GM21786 (cell line): ENCODE data around the gene MRPL48.
"Not testable (repeated sequence)": the region's sequence is repeated elsewhere in the genome, so short reads cannot be mapped to it uniquely, and the experiment has no call there.

Source experiments
- ATAC-seq: cut with Tn5 transposase; IDR thresholded peaks from one replicate; pipeline ENCODE4 v1.9.1; 2021; ENCODE audit not compliant: unreplicated experiment

The MRPL48 gene

GRCh38 chr11:73779084-73779902 is 8.4 kb upstream of the MRPL48 start:
- ATAC-seq, result peak; percentile 98

GRCh38 chr11:73781303-73781702 is 6.4 kb upstream of the MRPL48 start:
- no peak for ATAC-seq

GRCh38 chr11:73783483-73784020 is 4.1 kb upstream of the MRPL48 start:
- no peak for ATAC-seq

DNA sequence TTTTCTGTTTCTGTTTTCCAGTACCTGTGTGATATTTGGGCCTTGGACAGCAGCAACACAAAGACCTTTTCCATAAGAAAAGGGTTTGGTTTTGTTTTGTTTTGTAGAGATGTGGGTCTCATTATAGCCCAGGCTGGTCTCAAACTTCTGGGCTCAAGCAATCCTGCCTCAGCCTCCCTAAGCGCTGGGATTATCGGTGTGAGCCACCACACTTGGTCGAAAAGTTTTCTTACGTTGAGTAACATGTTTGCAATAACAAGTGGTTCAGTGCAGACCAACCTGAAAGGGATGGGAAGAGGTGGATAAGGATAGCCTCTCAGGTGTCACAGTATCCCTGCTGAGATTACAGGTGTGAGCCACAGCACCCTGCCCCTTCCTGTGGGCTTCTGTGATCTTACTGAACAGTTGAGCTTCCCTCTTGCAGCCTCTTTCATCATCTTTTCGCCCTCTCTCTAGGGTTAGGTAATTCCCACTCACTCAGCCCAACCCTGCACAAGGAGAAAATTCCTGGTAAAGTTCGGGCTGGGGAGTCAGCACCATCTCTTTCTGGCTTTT is 3.5 kb upstream of the MRPL48 start:
- no peak for ATAC-seq

GRCh38 chr11:73784734-73785133 is 2.9 kb upstream of the MRPL48 start:
- ATAC-seq, result no peak

DNA sequence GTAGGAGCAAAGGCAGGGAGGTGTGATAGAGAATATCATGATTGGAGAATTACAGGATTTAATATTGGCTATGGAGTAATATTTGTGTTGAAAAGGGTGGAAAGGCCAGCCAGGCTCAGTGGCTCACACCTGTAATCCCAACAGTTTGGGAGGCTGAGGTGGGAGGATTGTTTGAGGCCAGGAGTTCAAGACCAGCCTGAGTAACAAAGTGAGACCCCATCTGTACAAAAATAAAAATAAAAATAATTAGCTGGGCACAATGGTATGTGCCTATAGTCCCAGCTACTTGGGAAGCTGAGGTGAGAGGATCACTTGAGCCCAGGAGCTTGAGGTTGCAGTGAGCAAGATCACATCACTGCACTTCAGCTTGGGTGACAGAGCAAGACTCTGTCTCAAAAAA is 2.2 kb upstream of the MRPL48 start:
- not testable (repeated sequence) for ATAC-seq

GRCh38 chr11:73787051-73787642 is 527 bp upstream of the MRPL48 start:
- ATAC-seq, result no peak

DNA sequence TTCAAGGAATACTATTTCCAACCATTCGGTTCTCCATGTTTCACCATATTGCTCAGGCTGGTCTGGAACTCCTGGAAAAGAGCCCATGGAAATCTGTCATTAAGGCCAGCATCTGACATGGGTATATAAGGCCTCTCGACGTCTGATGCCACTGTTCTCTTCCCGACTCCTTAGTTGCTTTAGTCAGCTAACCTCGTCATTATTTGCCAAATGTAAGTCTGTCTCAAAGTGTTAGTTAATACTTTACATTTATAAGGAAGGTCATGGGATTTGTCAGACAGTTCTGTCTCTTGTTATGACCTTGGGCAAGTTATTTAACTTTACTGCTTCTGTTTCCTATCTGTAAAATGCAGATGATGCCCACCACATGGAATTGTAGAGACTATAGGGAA is 1.6 kb downstream of the MRPL48 start:
- ATAC-seq, result no peak

DNA sequence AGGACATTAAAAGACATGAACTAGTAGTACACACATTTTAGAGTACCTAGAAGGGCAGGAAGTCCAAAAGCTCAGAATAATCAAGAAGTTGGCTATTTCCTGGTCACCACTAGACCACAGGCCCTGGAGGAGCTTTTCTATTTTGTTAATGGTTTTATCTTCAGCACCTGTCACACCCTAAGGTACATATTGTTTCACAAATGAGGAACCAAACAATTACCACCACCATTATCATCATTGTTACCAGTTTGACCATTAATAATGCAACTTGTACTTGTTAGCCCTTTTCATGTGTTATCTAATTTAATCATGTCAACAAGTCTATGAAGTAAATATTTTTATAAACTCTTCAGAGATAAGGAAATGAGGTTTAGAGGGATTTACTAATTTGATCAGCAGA is 4.9 kb downstream of the MRPL48 start:
- ATAC-seq, result no peak

GRCh38 chr11:73795925-73796632 is 8.4 kb downstream of the MRPL48 start:
- no peak for ATAC-seq

DNA sequence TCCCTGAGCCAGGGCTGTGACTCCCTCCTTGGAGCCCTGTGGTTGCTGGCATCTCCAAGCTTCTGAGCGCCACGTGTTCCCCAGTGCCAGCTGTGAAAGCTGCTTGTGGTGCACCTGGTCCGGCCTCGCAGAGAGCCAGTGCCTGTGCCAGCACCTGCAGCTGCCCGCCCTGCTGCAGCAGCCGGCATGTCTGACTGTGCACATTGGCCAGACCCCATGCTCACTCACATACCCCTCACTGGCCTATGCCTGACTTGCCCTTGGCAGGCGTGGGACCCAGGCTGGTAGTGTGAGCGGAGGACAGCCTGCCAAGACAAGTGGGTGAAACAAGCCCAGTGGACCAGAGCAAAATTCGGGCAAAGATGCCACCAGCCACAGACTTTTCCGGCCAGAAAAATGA is 9.8 kb downstream of the MRPL48 start:
- no peak for ATAC-seq

GRCh38 chr11:73800276-73800806 is 12.7 kb downstream of the MRPL48 start:
- ATAC-seq, result no peak

GRCh38 chr11:73801136-73801535 is 13.5 kb downstream of the MRPL48 start:
- ATAC-seq, result no peak

GRCh38 chr11:73804712-73805111 is 17.0 kb downstream of the MRPL48 start:
- ATAC-seq, result no peak

DNA sequence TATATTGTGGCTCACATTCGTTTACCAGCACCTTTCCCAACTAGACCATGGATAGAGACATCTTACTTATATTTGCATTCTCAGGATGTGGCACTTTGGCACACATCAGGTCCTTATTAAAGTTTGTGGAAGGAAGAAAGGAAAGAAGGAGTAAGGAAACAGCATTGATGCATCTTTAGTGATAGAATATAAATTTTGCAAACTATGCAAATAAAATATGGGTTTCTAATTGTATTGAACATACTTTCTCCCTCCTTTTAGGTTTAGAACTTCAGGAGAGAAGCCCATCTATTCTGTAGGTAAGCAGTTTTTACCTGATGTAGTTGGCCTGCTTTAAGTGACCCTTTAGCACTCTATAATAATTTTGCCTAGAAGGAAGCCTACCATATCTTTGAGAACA is 20.4 kb downstream of the MRPL48 start:
- ATAC-seq, result no peak

- no peak for ATAC-seq
Measured at GRCh38 chr11:73810637-73811036, 23.0 kb downstream of the MRPL48 start.

GRCh38 chr11:73812234-73812633 is 24.6 kb downstream of the MRPL48 start:
- no peak for ATAC-seq

DNA sequence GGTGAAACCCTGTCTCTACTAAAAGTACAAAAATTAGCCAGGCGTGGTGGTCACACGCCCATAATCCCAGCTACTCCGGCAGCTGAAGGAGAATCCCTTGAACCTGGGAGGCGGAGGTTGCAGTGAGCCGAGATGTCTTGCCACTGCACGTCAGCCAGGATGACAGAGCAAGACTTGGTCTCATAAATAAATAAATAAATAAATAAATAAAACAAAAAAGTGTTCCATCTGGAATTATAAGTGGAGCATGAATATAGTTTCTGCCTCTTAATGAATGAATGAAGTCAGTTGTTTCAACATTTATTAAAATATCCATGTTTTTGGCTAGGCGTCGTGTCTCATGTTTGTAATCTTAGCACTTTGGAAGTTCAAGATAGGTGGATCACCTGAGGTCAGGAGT is 27.1 kb downstream of the MRPL48 start:
- ATAC-seq, result no peak

- ATAC-seq, result no peak
Measured at GRCh38 chr11:73818846-73819245, 31.2 kb downstream of the MRPL48 start.

- ATAC-seq, result no peak
Measured at GRCh38 chr11:73830261-73830660, 42.6 kb downstream of the MRPL48 start.

- no peak for ATAC-seq
Measured at GRCh38 chr11:73833067-73833466, 45.4 kb downstream of the MRPL48 start.
